Right ventricle myocardium inferior (tissue), 1 donor: ENCODE data around the gene USPL1. TPM values are rescaled to one million over a fixed set of nuclear protein-coding genes. Genes with fewer than 3 reads are reported as not detected.
"Not testable (repeated sequence)": the region's sequence is repeated elsewhere in the genome, so short reads cannot be mapped to it uniquely, and the experiment has no call there.

Experiments used
- ATAC-seq: fragments of 200-7000 bp; cut with Tn5 transposase; one replicate; pipeline ENCODE4 v1.9.1; 2020; ENCODE audit warnings: mild to moderate bottlenecking, moderate library complexity
- DNase-seq: peaks from one replicate; pipeline ENCODE4 v3.0.0; 2021; ENCODE audit errors: missing footprints
- intact Hi-C: fragments of 100-400 bp; cut with DNase I; formaldehyde crosslinking; loops from one replicate; pipeline ENCODE4 v1.11.0; 2022
- total RNA-seq: library from RNA; stranded (reverse); fragmentation: NEBNext Ultra II Directional; extraction: Animal tissue kit (Norgen Biotek cat#: 25700); gene quantifications from one replicate; pipeline ENCODE4 v1.2.1, GENCODE V29; 2021
- donor health status: DM: no; HTN: yes; CAD: no; lungs with severe emphysema.

Gene USPL1
- total RNA-seq, 1 donor from 2014 or later, result 10.3 TPM

DNA sequence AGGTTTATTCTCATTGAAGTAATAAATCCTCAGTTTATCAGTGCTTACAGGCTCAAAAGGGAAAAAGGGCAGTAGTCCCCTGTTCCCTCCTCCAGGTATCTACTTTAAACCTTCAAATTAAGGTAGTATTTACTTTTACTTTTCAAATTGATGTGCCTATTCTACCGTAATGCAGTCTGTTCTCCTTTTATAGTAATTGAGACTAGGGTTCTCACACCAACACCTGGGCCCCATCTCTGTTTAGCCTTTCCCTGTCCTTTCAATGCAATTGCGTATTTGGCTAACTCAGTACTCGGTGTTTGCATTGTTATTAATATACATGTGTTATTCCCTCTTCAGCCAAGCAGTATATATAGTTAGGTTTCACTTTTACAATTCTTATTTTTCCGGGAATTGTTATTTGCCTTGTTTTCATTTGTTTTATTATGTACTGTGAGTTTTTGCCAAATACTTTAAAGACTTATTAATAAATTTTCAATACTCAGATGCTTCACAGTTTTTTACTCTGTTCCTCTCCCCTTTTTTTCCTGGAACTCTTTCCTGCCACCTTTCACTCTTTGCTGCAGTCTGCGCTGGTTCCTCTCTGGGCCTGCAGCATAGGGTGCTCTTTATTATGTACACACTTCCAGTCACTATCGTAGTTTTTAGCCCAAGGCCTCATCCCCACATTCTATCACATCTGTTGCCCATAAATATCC lies 30.3 kb downstream of the USPL1 start:
- ATAC-seq, result no peak
- intact Hi-C loops, result no loop called here

DNA sequence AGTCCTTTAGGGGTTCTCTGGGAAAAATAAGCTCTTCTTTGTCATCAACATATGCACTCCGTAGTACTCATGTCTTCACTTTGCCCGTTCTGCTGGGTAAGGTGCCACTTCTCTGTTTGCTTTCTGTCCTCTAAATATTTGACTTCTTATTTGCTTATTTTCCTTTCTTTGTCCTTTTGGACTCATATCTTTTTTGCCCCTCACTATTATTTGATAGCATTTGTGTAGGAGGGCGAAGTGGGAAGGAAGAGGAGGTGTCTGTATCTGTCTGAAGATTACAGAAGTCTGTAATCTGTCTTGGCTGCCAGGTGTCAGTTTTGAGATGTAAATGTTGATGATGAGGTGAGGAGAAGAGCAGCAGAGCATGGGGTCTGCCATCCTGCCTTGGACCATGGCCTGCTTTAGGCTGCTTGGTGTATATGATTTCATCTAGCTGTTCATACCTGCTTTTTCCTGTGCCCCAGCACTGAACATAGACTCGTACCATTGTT lies 30.8 kb downstream of the USPL1 start:
- intact Hi-C loops, result no loop called here
- DNase-seq (no peak), ATAC-seq (no peak)

More for the DNA sequence above, 30.3 kb downstream of the USPL1 start:
- no peak for DNase-seq

DNA sequence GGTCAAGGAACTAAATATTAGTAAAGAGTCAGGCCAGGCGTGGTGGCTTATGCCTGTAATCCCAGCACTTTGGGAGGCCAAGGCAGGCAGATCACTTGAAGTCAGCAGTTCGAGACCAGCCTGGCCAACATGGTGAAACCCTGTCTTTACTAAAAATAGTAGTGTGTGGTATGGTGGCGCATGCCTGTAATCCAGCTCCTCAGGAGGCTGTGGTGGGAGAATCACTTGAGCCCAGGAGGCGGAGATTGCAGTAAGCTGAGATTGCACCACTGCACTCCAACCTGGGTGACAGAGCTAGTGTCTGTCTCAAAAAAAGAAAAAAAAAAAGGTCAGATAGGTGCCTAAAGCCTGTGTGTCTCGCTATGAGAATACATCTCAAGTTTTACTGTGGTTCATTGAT lies 33.9 kb downstream of the USPL1 start:
- ATAC-seq, DNase-seq, intact Hi-C loops: not testable (repeated sequence)

DNA sequence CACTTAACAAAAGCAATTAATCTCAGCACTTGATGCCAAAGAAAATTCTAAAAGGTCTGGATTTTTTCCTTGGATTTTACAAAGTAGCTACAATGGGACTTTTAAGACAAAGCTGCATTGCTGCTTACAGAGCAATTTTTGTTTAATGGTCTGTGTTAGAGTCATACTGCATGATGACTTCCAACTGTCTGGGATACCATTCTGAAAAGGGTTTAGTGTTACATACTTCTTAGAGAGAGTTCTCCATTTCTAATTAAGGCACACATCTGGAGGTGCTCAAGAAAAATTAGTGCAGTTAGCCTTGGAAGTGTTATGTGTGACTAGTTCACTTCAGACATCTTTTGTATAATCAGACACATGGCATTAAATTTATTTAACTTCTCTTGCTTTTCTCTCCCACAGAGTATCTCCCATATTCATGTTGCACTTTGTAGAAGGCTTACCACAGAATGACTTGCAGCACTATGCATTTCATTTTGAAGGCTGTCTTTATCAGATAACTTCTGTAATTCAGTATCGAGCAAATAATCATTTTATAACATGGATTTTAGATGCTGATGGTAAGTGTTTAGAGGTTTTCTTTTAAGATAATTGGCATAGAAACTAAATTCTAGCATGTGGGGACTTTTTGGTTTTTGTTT lies 35.1 kb downstream of the USPL1 start:
- intact Hi-C loops, result no loop called here
- DNase-seq (no peak), ATAC-seq (no peak)

GRCh38 chr13:30654430-30654829 lies 36.7 kb downstream of the USPL1 start:
- intact Hi-C loops, result no loop called here
- no peak for DNase-seq
- ATAC-seq, result no peak

GRCh38 chr13:30656178-30656577 lies 38.5 kb downstream of the USPL1 start:
- ATAC-seq (no peak), DNase-seq (no peak)
- intact Hi-C loops, result no loop called here

DNA sequence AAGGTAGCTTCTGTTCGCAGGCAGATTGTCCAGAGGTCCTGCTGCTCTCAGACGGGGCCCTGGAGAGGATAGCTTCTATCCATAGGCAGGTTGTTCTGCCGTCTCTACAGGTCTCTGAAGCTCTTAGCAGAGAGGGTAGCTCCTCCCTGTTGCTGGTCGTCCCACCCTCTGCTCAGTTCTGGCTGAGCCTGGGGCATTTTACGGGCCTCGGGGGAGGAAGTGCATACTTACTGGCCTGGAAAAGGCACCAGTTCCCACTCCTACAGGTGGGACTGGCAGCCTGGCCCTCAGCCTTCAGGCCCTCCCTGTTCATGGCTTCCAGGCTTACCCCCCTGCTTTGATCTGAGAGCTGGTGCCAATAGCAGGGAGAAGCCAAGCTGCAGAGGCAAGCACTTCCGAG lies 42.3 kb downstream of the USPL1 start:
- intact Hi-C loops, result no loop called here
- ATAC-seq, result no peak

GRCh38 chr13:30660796-30661195 lies 43.1 kb downstream of the USPL1 start:
- ATAC-seq (no peak), DNase-seq (no peak)
- intact Hi-C loops, result no loop called here

More for the DNA sequence above, 42.3 kb downstream of the USPL1 start:
- no peak for DNase-seq

DNA sequence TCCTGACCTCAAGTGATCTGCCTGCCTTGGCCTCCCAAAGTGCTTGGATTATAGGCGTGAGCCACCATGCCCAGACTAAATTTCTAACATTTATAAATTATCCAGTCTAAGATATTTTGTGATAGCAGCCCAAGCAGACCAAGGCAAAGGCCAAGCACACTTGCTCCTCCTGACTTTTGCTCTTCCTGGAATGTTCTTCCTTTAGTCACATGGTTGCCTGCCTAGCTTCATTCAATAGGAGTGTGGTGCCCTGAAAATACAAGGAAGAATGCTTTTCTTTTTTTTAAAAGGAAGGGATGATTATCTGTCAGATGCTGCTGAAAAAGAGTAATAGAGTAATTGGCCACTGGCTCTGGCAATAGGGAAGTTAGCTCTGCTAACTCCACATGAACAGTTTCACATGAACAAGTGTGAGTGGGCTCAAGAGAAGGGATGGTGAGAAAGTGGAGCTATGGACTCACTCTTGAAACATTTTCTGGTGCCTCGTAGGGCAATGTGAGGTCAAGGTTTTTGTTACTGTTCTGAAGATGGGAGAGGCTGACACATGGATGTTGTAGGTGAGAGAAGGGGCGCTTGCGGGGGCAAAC lies 47.1 kb downstream of the USPL1 start:
- DNase-seq, result no peak
- intact Hi-C loops, result no loop called here
- ATAC-seq, result no peak

- intact Hi-C loops, result no loop called here
- ATAC-seq (no peak), DNase-seq (no peak)
Observed at GRCh38 chr13:30665638-30666037, 47.9 kb downstream of the USPL1 start.

- ATAC-seq (no peak), DNase-seq (no peak)
- intact Hi-C loops, result no loop called here
Observed at GRCh38 chr13:30666113-30666512, 48.4 kb downstream of the USPL1 start.

DNA sequence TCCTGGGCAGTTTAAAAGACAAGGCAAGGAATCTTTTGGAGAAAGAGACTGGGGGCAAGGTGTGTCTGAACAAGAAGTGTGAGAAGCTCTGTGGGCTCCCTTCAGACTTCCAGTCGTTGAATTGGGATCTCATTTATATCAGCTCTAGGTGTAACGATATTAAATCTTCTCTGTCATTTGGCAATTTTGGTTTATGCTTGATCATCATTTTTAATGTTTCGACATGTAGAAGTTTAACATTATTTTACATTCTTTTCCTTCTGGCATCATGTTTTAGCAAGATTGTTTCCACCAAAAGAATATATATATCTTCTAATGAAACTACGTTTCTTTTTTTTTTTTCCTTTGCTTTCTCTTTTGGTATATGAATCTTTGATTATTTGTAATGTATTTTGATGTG lies 49.3 kb downstream of the USPL1 start:
- DNase-seq, result no peak
- no peak for ATAC-seq
- intact Hi-C loops, result no loop called here

- no peak for DNase-seq
Observed at GRCh38 chr13:30668312-30668711, 50.6 kb downstream of the USPL1 start.

DNA sequence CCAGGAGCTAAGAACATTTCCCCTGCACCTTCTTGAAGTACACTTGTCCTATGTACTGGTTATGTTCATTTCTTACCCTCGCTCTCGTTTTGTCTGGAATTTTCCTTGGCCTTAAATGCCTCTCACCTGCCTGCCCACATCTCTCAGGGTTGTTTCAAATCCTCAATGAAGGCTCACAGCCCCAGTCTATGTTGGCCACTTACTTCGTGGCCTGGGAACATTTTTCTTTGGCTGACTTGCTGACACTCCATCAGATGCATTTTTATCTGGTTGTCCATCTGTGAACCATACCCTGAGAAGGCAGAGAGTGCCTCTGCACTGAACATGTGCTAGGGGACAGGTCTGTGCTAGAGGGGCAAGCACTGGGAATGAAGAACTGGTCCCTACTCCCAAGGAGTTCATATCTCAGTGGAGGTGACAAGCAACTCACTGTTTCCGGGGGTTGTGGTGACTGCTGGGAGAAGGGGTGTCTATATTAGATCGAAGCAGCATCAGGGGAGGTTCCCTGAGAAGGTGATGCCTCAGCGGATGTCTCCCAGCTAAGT lies 53.6 kb downstream of the USPL1 start:
- DNase-seq (no peak), ATAC-seq (no peak)
- intact Hi-C loops, result loop anchor here (10.0 kb wide), 1 partner anchor 373 kb away; no protein-coding TSS in a partner anchor

More at GRCh38 chr13:30668312-30668711, 50.6 kb downstream of the USPL1 start:
- intact Hi-C loops, result no loop called here
- no peak for ATAC-seq

- intact Hi-C loops, result loop anchor here (1.0 to 10.0 kb wide), 2 partner anchors 209 to 371 kb away; partner anchors contain the start of gene HMGB1
- DNase-seq, result peak; percentile 95
- ATAC-seq, result peak; percentile 95
Observed at GRCh38 chr13:30673669-30674521, 56.2 kb downstream of the USPL1 start.

DNA sequence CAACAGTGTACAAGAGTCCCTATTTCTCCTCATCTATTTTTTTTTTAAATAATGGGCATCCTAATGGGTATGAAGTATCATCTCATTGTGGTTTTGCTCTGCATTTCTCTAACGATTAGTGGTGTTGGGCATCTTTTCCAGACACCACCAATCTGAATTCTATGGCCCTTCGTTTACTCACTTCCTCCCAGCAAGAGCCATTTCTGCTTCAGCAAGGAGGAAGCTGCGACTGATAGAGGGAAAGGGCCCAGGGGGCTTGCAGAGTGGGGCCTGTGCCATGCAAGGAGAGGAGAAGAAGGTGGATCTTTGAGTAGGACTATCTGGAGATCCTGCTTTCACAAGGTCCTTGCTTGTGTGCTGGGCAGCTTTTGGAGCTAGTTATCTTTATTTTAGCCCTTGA lies 58.0 kb downstream of the USPL1 start:
- ATAC-seq (no peak), DNase-seq (no peak)
- intact Hi-C loops, result loop anchor here (10.0 kb wide), 1 partner anchor 369 kb away; no protein-coding TSS in a partner anchor

GRCh38 chr13:30676672-30677071 lies 59.0 kb downstream of the USPL1 start:
- ATAC-seq (no peak), DNase-seq (no peak)
- intact Hi-C loops, result loop anchor here (10.0 kb wide), 1 partner anchor 368 kb away; no protein-coding TSS in a partner anchor

DNA sequence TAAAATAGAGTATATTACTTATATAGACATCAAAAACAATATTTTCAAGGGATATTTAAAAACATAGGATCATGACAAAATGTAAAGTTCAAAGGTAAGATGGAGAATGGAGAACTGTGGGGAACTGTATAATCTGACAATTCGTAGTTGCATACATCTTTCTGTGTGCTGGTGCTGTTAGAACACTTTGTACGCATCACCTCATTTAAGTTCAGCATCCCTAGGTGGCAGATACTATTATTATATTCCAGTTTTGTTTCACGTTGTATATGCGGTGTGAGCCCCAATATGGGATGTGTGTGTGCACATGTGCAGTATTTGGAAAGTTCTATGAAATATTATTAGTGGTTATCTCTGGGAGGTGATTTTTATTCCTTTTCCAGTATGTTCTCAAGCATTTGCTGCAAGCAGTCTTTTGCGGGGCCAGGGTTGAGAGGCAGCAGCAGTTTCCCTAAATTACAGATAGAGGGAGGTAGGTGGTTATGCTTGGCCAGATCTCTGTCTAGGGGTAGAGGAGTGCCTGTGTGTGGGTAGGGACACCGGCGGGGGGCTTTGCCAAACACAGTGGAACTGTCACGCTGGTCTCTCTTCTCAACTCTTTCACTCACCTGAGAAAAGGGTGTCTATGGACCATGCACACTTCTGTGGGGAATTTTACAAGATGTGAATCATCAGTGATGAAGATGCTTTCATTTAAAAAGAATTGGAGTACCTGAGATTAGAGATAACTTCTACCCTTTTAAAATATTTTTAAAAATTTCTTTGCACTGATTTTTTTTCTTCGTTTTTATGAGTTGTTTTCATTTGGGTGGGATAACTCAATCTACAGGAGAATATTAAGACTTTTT lies 62.0 kb downstream of the USPL1 start:
- intact Hi-C loops, result loop anchor here (1.0 to 10.0 kb wide), 2 partner anchors 124 to 365 kb away; no protein-coding TSS in a partner anchor
- DNase-seq (no peak), ATAC-seq (peak; percentile 74)
